Lung (tissue), 12 donors: ENCODE results near the gene DPEP2. TPM values are rescaled to one million over a fixed set of nuclear protein-coding genes. Genes with fewer than 3 reads are reported as not detected.

Experiments
- ATAC-seq: fragments of 200-7000 bp; cut with Tn5 transposase; one replicate; pipeline ENCODE4 v1.9.1; 2020; ENCODE audit warnings: moderate number of reproducible peaks; ENCODE audit not compliant: insufficient read depth, low FRiP score
- DNase-seq, 3 donors: peaks; one replicate each; pipeline ENCODE4 v3.0.0-alpha.2; 2013 to 2017
- H3K27ac ChIP-seq, 2 donors: one replicate each; pipeline ENCODE4 v1.5.1; 2013; ENCODE audit warnings: mild to moderate bottlenecking in 2 of 2, moderate library complexity in 2 of 2, control low read depth in 1 of 2, inconsistent platforms in 1 of 2, low read depth in 1 of 2, low read length in 1 of 2
- H3K27me3 ChIP-seq, 3 donors: one replicate each; pipeline ENCODE4 v1.5.1; 2013; ENCODE audit warnings: low read length in 2 of 3; ENCODE audit not compliant: control insufficient read depth in 3 of 3, insufficient read depth in 3 of 3
- H3K36me3 ChIP-seq, 4 donors: one replicate each; pipeline ENCODE4 v1.5.1; 2013; ENCODE audit warnings: low read length in 4 of 4, mild to moderate bottlenecking in 1 of 4, moderate library complexity in 1 of 4; ENCODE audit not compliant: control insufficient read depth in 4 of 4, insufficient read depth in 4 of 4
- H3K4me1 ChIP-seq, 5 donors: one replicate each; pipeline ENCODE4 v1.5.1; 2013; ENCODE audit warnings: low read length in 5 of 5, mild to moderate bottlenecking in 2 of 5, moderate library complexity in 1 of 5; ENCODE audit not compliant: control insufficient read depth in 5 of 5, insufficient read depth in 5 of 5
- H3K4me3 ChIP-seq: one replicate; pipeline ENCODE4 v1.5.1; 2013; ENCODE audit warnings: mild to moderate bottlenecking, control low read depth, moderate library complexity
- H3K9ac ChIP-seq, 2 donors: one replicate each; pipeline ENCODE4 v1.5.1; 2013; ENCODE audit warnings: low read length in 2 of 2, control low read depth in 1 of 2; ENCODE audit not compliant: insufficient read depth in 1 of 2
- H3K9me3 ChIP-seq, 4 donors: one replicate each; pipeline ENCODE4 v1.5.1; 2013; ENCODE audit warnings: low read length in 3 of 4, mild to moderate bottlenecking in 1 of 4, moderate library complexity in 1 of 4; ENCODE audit not compliant: control insufficient read depth in 4 of 4, insufficient read depth in 3 of 4
- WGBS, 2 donors: extraction: QIAGEN DNeasy Blood & Tissue Kit; methylation state at CpG; one replicate each; pipeline ENCODE4 v1.1.7; 2013; 5-methylcytosine and 5-hydroxymethylcytosine counted together
- polyA plus RNA-seq, 2 donors: library from polyadenylated mRNA; stranded (reverse); fragments of 200-250 nt; gene quantifications; one replicate each; pipeline ENCODE4 v1.2.1, GENCODE V29; 2013
- total RNA-seq, 2 donors: library from RNA; depleted of rRNA in 1 of 2; stranded (reverse); fragments of >200 nt in 1 of 2; gene quantifications; one replicate each; pipeline ENCODE4 v1.2.1, GENCODE V29; 2014 to 2021
- TF ChIP-seq, protein P1 (sequence below): IDR thresholded peaks from 2 replicates; pipeline ENCODE4 v1.5.1; 2012; ENCODE audit warnings: mild to moderate bottlenecking; ENCODE audit errors: control extremely low read depth, extremely low read depth
- donor health status: control.
- donor health status: control.
- donor health status: Bipolar disorder and iron deficiency.
- donor health status: healthy.
- donor health status: DM: yes; HTN: yes; CAD: no.

DPEP2 gene
- total and polyA plus RNA-seq, 4 donors: 9.2 to 20.4 (median 12.0) TPM

DNA sequence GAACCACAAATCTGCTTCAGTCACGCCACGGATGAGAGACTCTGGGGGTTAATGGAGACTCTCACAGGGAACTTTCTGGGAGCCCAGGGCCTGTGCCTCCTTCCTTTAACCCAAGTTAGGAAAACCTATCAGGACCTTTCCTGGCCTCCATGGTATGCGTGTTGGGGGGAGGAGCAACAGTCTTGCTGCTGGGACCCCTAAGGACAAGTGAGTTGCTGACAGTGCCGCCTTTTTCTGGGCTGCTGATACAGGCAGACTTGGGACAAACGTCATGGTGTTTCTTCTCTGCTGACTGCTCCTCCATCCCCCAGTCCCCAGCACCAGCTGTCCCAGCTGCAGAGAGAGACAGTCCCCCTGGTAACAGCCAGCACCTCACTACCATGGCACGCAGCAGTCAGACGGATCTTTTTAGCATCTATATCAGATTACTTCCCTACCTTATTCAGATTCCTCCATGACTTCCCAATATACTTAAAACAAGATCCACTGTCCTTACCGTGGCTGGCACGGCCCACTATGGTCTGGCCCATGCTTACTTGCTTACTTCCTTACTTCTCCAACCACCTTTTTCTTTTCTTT lies 10.0 kb upstream of the DPEP2 start:
- no peaks in the 10 kb centered on the region for H3K36me3 ChIP-seq
- H3K9ac ChIP-seq: no peak overlapping the region
- no peak overlapping the region for H3K4me3 ChIP-seq
- peaks cover 0 to 8% (median 0%) of the 10 kb centered on the region in 5 donors for H3K4me1 ChIP-seq
- 76 to 85% methylated on average over 9 of the region's 9 CpGs for WGBS, 2 donors
- no peaks in the 10 kb centered on the region for H3K9me3 ChIP-seq
- DNase-seq: no peak
- ATAC-seq: no peak
- TF ChIP-seq, protein P1, sequence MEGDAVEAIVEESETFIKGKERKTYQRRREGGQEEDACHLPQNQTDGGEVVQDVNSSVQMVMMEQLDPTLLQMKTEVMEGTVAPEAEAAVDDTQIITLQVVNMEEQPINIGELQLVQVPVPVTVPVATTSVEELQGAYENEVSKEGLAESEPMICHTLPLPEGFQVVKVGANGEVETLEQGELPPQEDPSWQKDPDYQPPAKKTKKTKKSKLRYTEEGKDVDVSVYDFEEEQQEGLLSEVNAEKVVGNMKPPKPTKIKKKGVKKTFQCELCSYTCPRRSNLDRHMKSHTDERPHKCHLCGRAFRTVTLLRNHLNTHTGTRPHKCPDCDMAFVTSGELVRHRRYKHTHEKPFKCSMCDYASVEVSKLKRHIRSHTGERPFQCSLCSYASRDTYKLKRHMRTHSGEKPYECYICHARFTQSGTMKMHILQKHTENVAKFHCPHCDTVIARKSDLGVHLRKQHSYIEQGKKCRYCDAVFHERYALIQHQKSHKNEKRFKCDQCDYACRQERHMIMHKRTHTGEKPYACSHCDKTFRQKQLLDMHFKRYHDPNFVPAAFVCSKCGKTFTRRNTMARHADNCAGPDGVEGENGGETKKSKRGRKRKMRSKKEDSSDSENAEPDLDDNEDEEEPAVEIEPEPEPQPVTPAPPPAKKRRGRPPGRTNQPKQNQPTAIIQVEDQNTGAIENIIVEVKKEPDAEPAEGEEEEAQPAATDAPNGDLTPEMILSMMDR: no peak
- H3K27me3 ChIP-seq: peaks cover 0 to 3% (median 0%) of the 10 kb centered on the region in 3 donors
- H3K27ac ChIP-seq: no peak overlapping the region

DNA sequence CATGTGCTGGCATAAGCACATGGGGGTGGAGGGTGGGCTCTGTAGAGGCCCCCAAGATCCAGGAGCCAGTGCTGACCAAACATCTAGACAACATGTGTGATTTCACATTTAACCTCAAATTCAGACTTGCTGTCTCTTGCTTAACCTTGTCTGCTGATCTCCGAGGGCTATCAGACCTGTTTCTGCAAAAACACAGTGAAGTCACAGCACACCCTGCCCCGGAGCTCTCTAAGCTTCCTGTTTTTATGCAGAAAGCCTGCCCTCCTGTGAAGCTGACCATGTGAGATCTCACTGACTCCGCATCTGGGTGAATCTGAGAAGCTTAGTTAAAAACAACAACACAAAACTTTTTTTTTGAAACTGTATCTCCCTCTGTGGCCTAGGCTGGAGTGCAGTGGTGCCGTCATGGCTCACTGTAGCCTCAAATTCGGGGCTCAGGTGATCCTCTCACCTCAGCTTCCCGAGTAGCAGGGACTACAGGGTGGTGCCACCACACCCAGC lies 6.6 kb upstream of the DPEP2 start:
- TF ChIP-seq, protein P1: no peak
- H3K4me1 ChIP-seq: peaks cover 0 to 8% (median 0%) of the 10 kb centered on the region in 5 donors
- H3K36me3 ChIP-seq: no peaks in the 10 kb centered on the region
- DNase-seq (peak in 2 of 3 donors; percentile 19 to 38), ATAC-seq (peak; percentile 78)
- peak overlapping the region in 1 of 2 donors; percentile 89 for H3K27ac ChIP-seq
- WGBS, 2 donors: 27 to 30% methylated on average over 6 of the region's 6 CpGs
- peaks cover 0 to 1% (median 0%) of the 10 kb centered on the region in 3 donors for H3K27me3 ChIP-seq
- no peak overlapping the region for H3K4me3 ChIP-seq
- H3K9ac ChIP-seq: no peak overlapping the region
- no peaks in the 10 kb centered on the region for H3K9me3 ChIP-seq

DNA sequence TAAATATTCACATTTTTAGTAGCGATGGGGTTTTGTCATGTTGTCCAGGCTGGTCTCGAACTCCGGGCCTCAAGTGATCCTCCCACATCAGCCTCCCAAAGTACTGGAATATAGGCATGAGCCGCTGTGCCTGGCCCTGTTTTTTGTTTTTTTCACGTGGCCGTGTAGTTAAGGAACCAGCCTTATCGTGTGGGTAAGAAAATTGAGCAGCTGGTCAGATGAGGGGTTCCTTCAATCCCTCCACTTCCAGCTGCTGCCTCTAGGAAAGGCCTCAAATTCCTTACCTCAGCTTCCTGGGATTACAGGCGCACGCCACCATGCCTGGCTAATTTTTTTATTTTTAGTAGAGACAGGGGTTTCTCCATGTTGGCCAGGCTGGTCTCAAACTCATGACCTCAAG lies 5.9 kb upstream of the DPEP2 start:
- Histone ChIP-seq H3K4me3 (no peak overlapping the region), H3K36me3 (no peaks in the 10 kb centered on the region), H3K4me1 (peaks cover 0 to 8% (median 0%) of the 10 kb centered on the region in 5 donors), H3K9ac (no peak overlapping the region), H3K27me3 (no peaks in the 10 kb centered on the region), H3K9me3 (no peaks in the 10 kb centered on the region), H3K27ac (peak overlapping the region in 1 of 2 donors; percentile 89)
- DNase-seq: no peak
- WGBS, 2 donors: 77 to 85% methylated on average over 9 of the region's 9 CpGs
- ATAC-seq: no peak
- TF ChIP-seq, protein P1: no peak
